Measurements from ENCODE around the gene POPDC2. TPM values are rescaled to one million over a fixed set of nuclear protein-coding genes. Genes with fewer than 3 reads are reported as not detected.

POPDC2 gene
- total and polyA plus RNA-seq, 8 donors = 1.3 to 6.6 (median 4.8) TPM

DNA sequence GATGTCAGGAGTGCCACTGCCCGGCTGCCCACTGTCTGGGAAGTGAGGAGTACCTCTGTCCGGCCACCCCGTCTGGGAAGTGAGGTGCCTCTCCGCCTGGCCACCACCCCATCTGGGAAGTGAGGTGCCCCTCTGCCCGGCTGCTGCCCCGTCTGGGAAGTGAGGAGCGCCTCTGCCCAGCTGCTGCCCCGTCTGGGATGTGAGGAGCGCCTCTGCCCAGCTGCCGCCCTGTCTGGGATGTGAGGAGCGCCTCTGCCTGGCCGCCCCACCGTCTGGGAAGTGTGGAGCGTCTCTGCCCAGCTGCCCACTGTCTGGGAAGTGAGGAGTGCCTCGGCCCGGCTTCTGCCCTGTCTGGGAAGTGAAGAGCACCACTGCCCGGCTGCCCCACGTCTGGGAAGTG lies 13.5 kb upstream of the POPDC2 start:
- intact Hi-C loops (cut with DNase I) = loop anchor here in 1 of 2 donors (10.0 kb wide), 1 partner anchor 79 kb away; the partner anchor contains the start of gene PLA1A
- H3K27ac ChIP-seq = no peak overlapping the region
- no peak overlapping the region for H3K4me3 ChIP-seq
- no peaks in the 10 kb centered on the region for H3K9me3 ChIP-seq
- no peaks in the 10 kb centered on the region for H3K27me3 ChIP-seq
- DNase-seq (peak in 1 of 4 donors; percentile 78), ATAC-seq (no peak)
- H3K36me3 ChIP-seq = peaks cover 0 to 57% of the 10 kb centered on the region in 2 donors
- peaks cover 12 to 31% of the 10 kb centered on the region in 2 donors for H3K4me1 ChIP-seq
- TF ChIP-seq, protein P1, sequence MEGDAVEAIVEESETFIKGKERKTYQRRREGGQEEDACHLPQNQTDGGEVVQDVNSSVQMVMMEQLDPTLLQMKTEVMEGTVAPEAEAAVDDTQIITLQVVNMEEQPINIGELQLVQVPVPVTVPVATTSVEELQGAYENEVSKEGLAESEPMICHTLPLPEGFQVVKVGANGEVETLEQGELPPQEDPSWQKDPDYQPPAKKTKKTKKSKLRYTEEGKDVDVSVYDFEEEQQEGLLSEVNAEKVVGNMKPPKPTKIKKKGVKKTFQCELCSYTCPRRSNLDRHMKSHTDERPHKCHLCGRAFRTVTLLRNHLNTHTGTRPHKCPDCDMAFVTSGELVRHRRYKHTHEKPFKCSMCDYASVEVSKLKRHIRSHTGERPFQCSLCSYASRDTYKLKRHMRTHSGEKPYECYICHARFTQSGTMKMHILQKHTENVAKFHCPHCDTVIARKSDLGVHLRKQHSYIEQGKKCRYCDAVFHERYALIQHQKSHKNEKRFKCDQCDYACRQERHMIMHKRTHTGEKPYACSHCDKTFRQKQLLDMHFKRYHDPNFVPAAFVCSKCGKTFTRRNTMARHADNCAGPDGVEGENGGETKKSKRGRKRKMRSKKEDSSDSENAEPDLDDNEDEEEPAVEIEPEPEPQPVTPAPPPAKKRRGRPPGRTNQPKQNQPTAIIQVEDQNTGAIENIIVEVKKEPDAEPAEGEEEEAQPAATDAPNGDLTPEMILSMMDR (IDR thresholded peaks at IDR 0.05) = no peak

DNA sequence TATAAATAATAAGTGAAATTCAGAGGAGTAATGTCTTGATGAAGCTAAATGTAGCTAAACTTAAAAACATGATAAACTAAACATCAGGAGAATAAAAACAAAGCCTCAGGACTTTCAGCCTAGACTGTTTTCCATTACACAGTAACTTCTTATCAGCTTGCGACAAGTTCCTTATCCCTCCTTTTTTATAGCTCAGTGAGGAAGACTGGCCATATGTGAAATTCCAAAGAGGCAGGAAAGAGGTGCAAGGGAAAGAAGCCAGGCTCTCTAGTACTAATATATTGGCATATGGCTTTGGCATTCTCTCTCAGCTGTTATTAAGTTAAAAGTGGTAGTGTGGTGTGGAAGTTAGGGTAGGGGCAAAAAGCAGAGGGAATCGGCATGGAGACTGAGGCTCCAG lies 12.4 kb upstream of the POPDC2 start:
- DNase-seq = no peak

DNA sequence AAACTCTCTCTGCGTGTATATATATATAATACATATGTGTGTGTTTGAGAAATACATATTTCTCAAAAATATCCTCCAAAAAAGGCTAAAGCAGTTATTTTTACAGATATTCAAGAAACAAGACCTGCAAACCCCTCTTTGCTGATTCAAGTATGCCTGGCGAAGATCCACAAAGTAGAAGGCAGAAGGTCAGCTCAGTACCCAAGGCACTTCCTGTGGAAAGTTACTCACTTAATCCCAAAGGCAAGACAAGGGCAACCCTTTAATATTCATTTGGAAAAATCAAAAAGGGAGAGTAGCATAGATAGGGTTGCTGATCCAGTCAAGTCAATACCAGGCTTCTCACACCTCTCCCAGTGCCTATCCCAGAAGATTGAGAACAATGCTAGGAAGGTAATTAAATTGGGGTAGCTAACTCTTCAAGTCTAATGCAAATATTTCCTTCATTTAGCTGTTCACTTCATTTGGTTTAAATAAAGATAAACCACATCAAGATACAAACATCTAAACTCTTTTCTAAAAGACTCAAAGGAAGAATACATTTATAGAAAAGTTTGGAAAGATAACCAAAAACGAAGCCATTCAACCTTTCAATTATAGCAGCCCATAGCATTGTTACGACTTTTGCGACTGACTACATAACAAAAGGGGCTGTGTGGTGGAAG lies 9.6 kb upstream of the POPDC2 start:
- Histone ChIP-seq H3K4me3 (no peak overlapping the region), H3K27ac (peak overlapping the region in 1 of 2 donors; percentile 56), H3K36me3 (peaks cover 0 to 76% of the 10 kb centered on the region in 2 donors), H3K27me3 (no peaks in the 10 kb centered on the region), H3K4me1 (peaks cover 3 to 10% of the 10 kb centered on the region in 2 donors), H3K9me3 (no peaks in the 10 kb centered on the region)
- TF ChIP-seq, protein P1 (IDR thresholded peaks at IDR 0.05) = no peak
- intact Hi-C loops (cut with DNase I) = loop anchor here in 1 of 2 donors (10.0 kb wide), 1 partner anchor 75 kb away; the partner anchor contains the start of gene PLA1A
- DNase-seq (no peak), ATAC-seq (no peak)

More for the DNA sequence above, 12.4 kb upstream of the POPDC2 start:
- intact Hi-C loops (cut with DNase I) = loop anchor here in 1 of 2 donors (10.0 kb wide), 1 partner anchor 78 kb away; the partner anchor contains the start of gene PLA1A
- Histone ChIP-seq H3K4me1 (peaks cover 13 to 26% of the 10 kb centered on the region in 2 donors), H3K27me3 (no peaks in the 10 kb centered on the region), H3K9me3 (no peaks in the 10 kb centered on the region), H3K36me3 (peaks cover 0 to 67% of the 10 kb centered on the region in 2 donors), H3K27ac (no peak overlapping the region), H3K4me3 (no peak overlapping the region)
- TF ChIP-seq, protein P1 (IDR thresholded peaks at IDR 0.05) = no peak
- ATAC-seq = no peak

DNA sequence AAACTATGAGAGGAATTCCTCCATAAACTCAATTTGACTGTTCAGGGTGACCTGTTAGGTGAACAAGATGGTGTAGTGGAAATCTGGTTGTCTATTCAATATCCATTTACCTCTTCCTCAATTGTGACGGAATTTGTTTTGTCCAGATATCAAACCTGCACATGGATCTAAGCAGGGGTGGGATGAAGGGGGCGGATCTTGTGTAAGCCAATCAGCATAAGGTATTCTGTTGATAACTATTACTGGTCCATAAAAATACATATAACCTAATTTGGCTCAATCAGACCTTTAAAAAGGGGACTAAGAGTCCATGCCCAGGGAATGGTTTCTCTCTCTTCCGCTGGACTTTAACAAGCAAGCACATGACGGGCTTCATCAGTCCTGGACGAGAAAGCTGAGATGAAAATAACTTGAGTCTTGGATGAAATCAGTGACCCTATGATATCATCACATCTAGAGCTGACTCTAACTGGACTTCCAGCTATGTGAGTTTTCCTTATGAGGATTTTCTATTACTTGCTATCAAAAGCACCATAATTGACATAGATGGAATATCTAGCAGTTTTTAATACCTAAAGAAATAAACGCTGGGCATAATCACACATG lies 5.7 kb upstream of the POPDC2 start:
- no peaks in the 10 kb centered on the region for H3K9me3 ChIP-seq
- H3K36me3 ChIP-seq = peaks cover 0 to 38% of the 10 kb centered on the region in 2 donors
- DNase-seq = no peak
- TF ChIP-seq, protein P1 (IDR thresholded peaks at IDR 0.05) = no peak
- H3K4me3 ChIP-seq = no peak overlapping the region
- no peaks in the 10 kb centered on the region for H3K27me3 ChIP-seq
- peaks cover 7 to 21% of the 10 kb centered on the region in 2 donors for H3K4me1 ChIP-seq
- intact Hi-C loops (cut with DNase I) = no loop called here
- H3K27ac ChIP-seq = no peak overlapping the region
- no peak for ATAC-seq

DNA sequence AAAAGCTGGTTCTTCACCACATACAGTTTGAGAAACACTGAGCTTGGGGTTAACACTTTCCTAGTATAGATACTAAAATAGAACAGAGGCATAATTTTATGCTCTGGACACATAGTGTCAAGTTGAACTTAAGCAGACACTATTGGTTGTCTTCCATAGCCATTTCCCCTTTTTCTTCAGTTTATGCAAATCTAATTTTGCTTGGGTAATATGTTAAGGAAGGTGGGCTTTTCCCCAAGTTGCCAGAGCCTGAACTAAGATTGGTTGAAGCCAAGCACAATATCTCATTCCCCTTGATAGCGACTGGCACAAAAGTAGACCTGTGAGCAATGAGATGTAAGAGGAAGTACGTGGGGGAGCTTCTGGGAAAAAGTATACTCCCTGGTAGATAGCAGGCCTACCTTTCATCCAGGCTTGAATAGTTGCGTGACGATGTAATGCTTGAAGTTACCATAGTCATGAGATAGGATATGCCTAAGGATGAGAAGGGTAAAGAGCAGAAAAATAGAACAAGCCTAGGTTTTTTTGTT lies 4.5 kb upstream of the POPDC2 start:
- Histone ChIP-seq H3K4me1 (peaks cover 7 to 19% of the 10 kb centered on the region in 2 donors), H3K36me3 (peaks cover 0 to 31% of the 10 kb centered on the region in 2 donors), H3K27ac (no peak overlapping the region), H3K9me3 (no peaks in the 10 kb centered on the region), H3K4me3 (no peak overlapping the region), H3K27me3 (no peaks in the 10 kb centered on the region)
- intact Hi-C loops (cut with DNase I) = no loop called here
- ATAC-seq = no peak
- TF ChIP-seq, protein P1 (IDR thresholded peaks at IDR 0.05) = no peak
- no peak for DNase-seq
